Forelimb muscle (tissue), 1 donor: Measurements from ENCODE around the gene NRDC. TPM values are rescaled to one million over a fixed set of nuclear protein-coding genes. Genes with fewer than 3 reads are reported as not detected.
"Not testable (repeated sequence)": the region's sequence is repeated elsewhere in the genome, so short reads cannot be mapped to it uniquely, and the experiment has no call there.

Source experiments
- DNase-seq: peaks from one replicate; pipeline ENCODE4 v3.0.0-alpha.2; 2013; ENCODE audit warnings: low read depth
- polyA plus RNA-seq: library from polyadenylated mRNA; unstranded; fragments of 120-200 nt; gene quantifications from one replicate; pipeline ENCODE4 v1.2.1, GENCODE V29; 2013; ENCODE audit not compliant: insufficient read length

Gene NRDC
- polyA plus RNA-seq, 1 donor: 137 TPM

DNA sequence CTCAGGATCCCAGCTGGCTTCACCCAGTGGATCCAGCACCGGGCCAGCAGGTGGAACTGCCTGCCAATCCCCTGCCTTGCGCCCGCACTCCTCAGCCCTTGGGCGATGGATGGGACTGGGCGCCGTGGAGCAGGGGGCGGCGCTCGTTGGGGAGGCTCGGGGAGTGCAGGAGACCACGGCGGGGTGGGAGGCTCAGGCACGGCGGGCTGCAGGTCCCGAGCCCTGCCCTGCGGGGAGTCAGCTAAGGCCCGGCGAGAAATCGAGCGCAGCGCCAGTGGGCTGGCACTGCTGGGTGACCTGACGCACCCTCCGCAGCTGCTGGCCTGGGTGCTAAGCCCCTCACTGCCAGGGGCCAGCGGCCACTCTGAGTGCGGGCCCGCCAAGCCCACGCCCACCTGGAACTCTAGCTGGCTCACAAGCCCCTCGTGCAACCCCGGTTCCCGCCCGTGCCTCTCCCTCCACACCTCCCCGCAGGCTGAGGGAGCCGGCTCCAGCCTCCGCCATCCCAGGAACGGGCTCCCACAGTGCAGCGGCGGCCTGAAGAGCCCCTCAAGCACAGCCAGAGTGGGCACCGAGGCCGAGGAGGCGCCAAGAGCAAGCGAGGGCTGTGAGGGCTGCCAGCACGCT lies 31.1 kb downstream of the NRDC start:
- DNase-seq: no peak

- DNase-seq: no peak
These were observed 34.6 kb downstream of the NRDC start for GRCh38 chr1:51843948-51844347.

DNA sequence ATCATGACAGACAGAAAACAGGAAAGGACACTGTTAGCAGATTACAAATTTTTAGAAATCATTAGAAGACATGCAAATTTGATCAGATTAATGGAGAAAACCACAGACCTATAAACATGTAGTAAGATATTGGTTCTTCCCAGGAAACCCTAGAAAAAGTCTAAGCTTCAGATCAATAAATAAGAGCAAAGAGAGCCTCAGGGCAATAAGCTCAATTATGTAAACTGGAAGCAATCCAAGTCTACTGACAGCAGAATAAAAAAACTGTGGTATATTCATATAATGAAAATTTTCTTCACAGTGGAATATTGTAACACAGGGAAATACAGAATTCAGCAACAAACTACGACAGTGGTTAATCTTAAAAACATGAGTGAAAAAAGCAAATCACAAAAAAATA lies 36.3 kb downstream of the NRDC start:
- no peak for DNase-seq

DNA sequence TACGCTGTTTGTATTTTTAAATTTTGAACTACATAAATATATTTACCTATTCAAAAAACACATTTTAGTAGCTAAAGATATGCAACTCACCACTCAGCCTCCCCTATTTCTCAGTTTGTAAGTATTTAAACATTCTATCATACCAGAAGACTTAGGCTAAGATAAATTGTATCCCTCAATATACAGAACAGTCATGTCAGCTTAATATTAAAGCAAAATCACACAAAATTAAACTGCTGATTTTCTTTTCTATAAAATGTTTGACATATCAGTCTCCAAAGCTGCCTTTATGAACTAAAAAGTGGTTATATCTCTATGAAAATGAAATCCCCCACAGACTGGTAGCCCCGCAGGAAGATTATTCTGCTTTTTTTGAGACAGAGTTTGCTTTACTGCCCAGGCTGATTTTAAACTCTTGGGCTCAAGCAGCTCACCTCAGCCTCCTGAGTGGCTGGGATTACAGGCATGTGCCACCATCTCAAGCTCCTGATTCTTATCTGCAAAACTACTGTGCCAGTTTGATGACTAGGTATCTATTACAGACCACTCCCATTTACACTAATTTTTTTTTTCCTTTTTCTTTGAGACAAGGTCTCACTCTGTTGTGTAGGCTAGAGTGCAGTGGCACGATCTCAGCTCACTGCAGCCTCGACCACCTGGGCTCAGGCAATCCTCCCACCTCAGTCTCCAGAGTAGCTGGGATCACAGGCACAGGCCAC lies 37.6 kb downstream of the NRDC start:
- DNase-seq: no peak

GRCh38 chr1:51840182-51840581 lies 38.3 kb downstream of the NRDC start:
- DNase-seq: no peak

- DNase-seq: no peak
These were observed 39.4 kb downstream of the NRDC start for GRCh38 chr1:51839094-51839493.

- no peak for DNase-seq
These were observed 41.3 kb downstream of the NRDC start for GRCh38 chr1:51837243-51837642.

GRCh38 chr1:51833700-51834099 lies 44.8 kb downstream of the NRDC start:
- no peak for DNase-seq

GRCh38 chr1:51829058-51829457 lies 49.5 kb downstream of the NRDC start:
- no peak for DNase-seq

- DNase-seq: no peak
These were observed 58.7 kb downstream of the NRDC start for GRCh38 chr1:51819810-51820209.

- DNase-seq: not testable (repeated sequence)
These were observed 59.5 kb downstream of the NRDC start for GRCh38 chr1:51819021-51819420.

DNA sequence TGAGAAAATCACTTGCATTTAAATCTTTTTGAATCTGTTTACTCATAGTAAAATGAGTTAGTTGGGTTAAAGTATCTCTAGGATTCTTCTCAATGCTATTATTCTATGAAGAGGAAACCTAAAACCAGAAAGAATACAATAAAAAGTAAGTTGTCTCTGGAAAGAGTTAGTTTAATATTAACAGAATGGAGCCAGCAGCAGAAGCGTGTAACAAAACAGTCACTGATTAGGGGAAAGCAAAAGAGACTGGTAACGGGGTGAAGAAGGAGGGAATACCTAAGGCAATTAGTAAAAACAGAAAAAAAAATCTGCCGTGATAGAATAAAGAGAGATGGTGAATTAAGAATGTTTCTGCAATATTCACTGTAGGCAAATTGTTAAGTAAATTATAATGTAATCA lies 60.0 kb downstream of the NRDC start:
- no peak for DNase-seq

DNA sequence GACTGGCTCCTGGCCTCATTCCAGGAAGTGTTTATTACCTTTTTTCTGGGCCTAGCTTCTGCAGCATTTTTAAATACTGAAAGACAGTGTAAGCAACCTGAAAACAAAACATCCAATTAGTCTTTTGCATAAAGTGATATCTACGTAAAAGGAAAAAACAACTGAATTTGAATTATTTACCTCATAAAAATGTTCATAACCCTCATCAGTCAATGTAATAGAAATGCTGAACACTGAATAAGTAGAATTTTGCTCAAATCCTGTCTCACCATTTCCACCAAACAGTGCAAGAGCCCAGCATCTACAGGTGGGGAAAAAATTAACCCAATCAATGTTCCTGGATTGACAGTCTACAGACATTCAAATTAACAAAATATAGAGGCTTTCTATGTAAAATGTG lies 64.0 kb downstream of the NRDC start:
- no peak for DNase-seq

- DNase-seq: no peak
These were observed 79.2 kb downstream of the NRDC start for GRCh38 chr1:51799372-51799771.

GRCh38 chr1:51794868-51795267 lies 83.7 kb downstream of the NRDC start:
- no peak for DNase-seq

- no peak for DNase-seq
These were observed 84.3 kb downstream of the NRDC start for GRCh38 chr1:51794260-51794659.

- DNase-seq: no peak
These were observed 85.7 kb downstream of the NRDC start for GRCh38 chr1:51792864-51793263.

- no peak for DNase-seq
These were observed 86.6 kb downstream of the NRDC start for GRCh38 chr1:51791888-51792287.

GRCh38 chr1:51790385-51790784 lies 88.1 kb downstream of the NRDC start:
- DNase-seq: no peak

- no peak for DNase-seq
These were observed 89.2 kb downstream of the NRDC start for GRCh38 chr1:51789342-51789741.

GRCh38 chr1:51788938-51789337 lies 89.6 kb downstream of the NRDC start:
- DNase-seq: no peak

DNA sequence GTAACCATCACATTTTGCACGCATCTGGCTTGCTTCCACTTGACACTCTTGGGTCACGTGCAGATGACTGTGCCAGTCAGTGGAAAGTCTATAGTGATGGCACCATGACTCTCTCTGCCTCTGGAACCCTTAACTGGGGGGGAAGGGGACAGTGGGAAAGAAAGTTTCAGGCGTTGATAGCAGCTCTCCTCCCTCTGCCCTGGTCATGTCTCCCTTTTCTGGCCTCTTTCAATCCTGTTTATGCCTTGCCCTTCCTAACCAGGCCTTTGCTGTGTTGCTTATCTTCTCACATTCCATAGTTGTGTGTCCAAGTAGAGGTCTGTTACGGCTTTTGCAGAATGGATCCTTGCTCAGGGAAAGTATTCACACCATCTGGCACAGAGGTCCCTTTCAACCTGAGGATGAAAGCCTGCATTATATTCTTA lies 93.5 kb downstream of the NRDC start:
- DNase-seq: no peak

GRCh38 chr1:51780927-51781326 lies 97.6 kb downstream of the NRDC start:
- DNase-seq: no peak

- DNase-seq: no peak
These were observed 102.1 kb downstream of the NRDC start for GRCh38 chr1:51776408-51776807.
